HUES6 (cell line): ENCODE data around the gene SDK2.

Source experiments
- H3K27ac ChIP-seq: 2 replicates; pipeline ENCODE4 v1.7.0; 2013; ENCODE audit warnings: low read depth, mild to moderate bottlenecking, low read length, inconsistent platforms
- H3K27me3 ChIP-seq: 2 replicates; pipeline ENCODE4 v1.6.1; 2013; ENCODE audit warnings: low read length; ENCODE audit not compliant: control insufficient read depth, insufficient read depth
- H3K36me3 ChIP-seq: 2 replicates; pipeline ENCODE4 v1.6.1; 2013; ENCODE audit warnings: low read length; ENCODE audit not compliant: control insufficient read depth, insufficient read depth
- H3K4me1 ChIP-seq: 2 replicates; pipeline ENCODE4 v1.6.1; 2013; ENCODE audit warnings: low read length; ENCODE audit not compliant: control insufficient read depth, insufficient read depth
- H3K4me3 ChIP-seq: 2 replicates; pipeline ENCODE4 v1.5.1; 2013; ENCODE audit warnings: low read depth, low read length
- H3K9ac ChIP-seq: one replicate; pipeline ENCODE4 v1.6.1; 2013; ENCODE audit warnings: mild to moderate bottlenecking, low read length
- H3K9me3 ChIP-seq: 2 replicates; pipeline ENCODE4 v1.6.1; 2013; ENCODE audit warnings: low read depth, low read length; ENCODE audit not compliant: control insufficient read depth, insufficient read depth

The SDK2 gene

GRCh38 chr17:73516431-73516830, 127.8 kb downstream of the SDK2 start:
- Histone ChIP-seq H3K27ac (no peak overlapping the region), H3K36me3 (no peaks in the 10 kb centered on the region), H3K9ac (no peak overlapping the region), H3K4me1 (peaks cover 13% of the 10 kb centered on the region; the same call in 1 of the 2 replicates), H3K4me3 (no peak overlapping the region), H3K9me3 (no peaks in the 10 kb centered on the region), H3K27me3 (no peaks in the 10 kb centered on the region)

GRCh38 chr17:73514146-73514863, 129.9 kb downstream of the SDK2 start:
- Histone ChIP-seq H3K27me3 (no peaks in the 10 kb centered on the region), H3K27ac (no peak overlapping the region), H3K36me3 (no peaks in the 10 kb centered on the region), H3K9ac (no peak overlapping the region), H3K4me3 (no peak overlapping the region), H3K9me3 (no peaks in the 10 kb centered on the region), H3K4me1 (peaks cover 13% of the 10 kb centered on the region; the same call in 1 of the 2 replicates)

- H3K36me3 ChIP-seq = no peaks in the 10 kb centered on the region
- H3K4me1 ChIP-seq = peaks cover 13% of the 10 kb centered on the region; the same call in 1 of the 2 replicates
- no peak overlapping the region for H3K27ac ChIP-seq
- no peaks in the 10 kb centered on the region for H3K9me3 ChIP-seq
- H3K27me3 ChIP-seq = no peaks in the 10 kb centered on the region
- no peak overlapping the region for H3K9ac ChIP-seq
- H3K4me3 ChIP-seq = no peak overlapping the region
These were observed 130.8 kb downstream of the SDK2 start for GRCh38 chr17:73513426-73513825.

GRCh38 chr17:73511719-73512115, 132.5 kb downstream of the SDK2 start:
- H3K9ac ChIP-seq = no peak overlapping the region
- H3K4me3 ChIP-seq = no peak overlapping the region
- H3K9me3 ChIP-seq = no peaks in the 10 kb centered on the region
- H3K36me3 ChIP-seq = no peaks in the 10 kb centered on the region
- no peak overlapping the region for H3K27ac ChIP-seq
- H3K27me3 ChIP-seq = no peaks in the 10 kb centered on the region
- peaks cover 15% of the 10 kb centered on the region; the same call in 1 of the 2 replicates for H3K4me1 ChIP-seq

GRCh38 chr17:73510981-73511718, 133.1 kb downstream of the SDK2 start:
- H3K27ac ChIP-seq = no peak overlapping the region
- no peaks in the 10 kb centered on the region for H3K27me3 ChIP-seq

GRCh38 chr17:73508931-73509605, 135.2 kb downstream of the SDK2 start:
- H3K4me1 ChIP-seq = peaks cover 6% of the 10 kb centered on the region; the same call in 1 of the 2 replicates
- no peaks in the 10 kb centered on the region for H3K36me3 ChIP-seq
- no peak overlapping the region for H3K27ac ChIP-seq
- no peaks in the 10 kb centered on the region for H3K27me3 ChIP-seq
- H3K4me3 ChIP-seq = no peak overlapping the region
- H3K9me3 ChIP-seq = no peaks in the 10 kb centered on the region
- H3K9ac ChIP-seq = no peak overlapping the region

More at GRCh38 chr17:73510981-73511718, 133.1 kb downstream of the SDK2 start:
- Histone ChIP-seq H3K4me3 (no peak overlapping the region), H3K9me3 (no peaks in the 10 kb centered on the region), H3K36me3 (no peaks in the 10 kb centered on the region), H3K9ac (no peak overlapping the region), H3K4me1 (peaks cover 19% of the 10 kb centered on the region; the same call in 1 of the 2 replicates)

GRCh38 chr17:73508057-73508930, 136.0 kb downstream of the SDK2 start:
- no peak overlapping the region for H3K9ac ChIP-seq
- peaks cover 4% of the 10 kb centered on the region; the same call in 1 of the 2 replicates for H3K9me3 ChIP-seq
- H3K4me1 ChIP-seq = peaks cover 6% of the 10 kb centered on the region; the same call in 1 of the 2 replicates
- no peak overlapping the region for H3K4me3 ChIP-seq
- H3K36me3 ChIP-seq = no peaks in the 10 kb centered on the region
- H3K27ac ChIP-seq = no peak overlapping the region
- H3K27me3 ChIP-seq = no peaks in the 10 kb centered on the region

GRCh38 chr17:73506470-73507435, 137.5 kb downstream of the SDK2 start:
- no peak overlapping the region for H3K27ac ChIP-seq
- H3K4me1 ChIP-seq = peaks cover 6% of the 10 kb centered on the region; the same call in 1 of the 2 replicates
- no peaks in the 10 kb centered on the region for H3K36me3 ChIP-seq
- H3K27me3 ChIP-seq = no peaks in the 10 kb centered on the region
- peaks cover 4% of the 10 kb centered on the region; the same call in 1 of the 2 replicates for H3K9me3 ChIP-seq
- no peak overlapping the region for H3K9ac ChIP-seq
- H3K4me3 ChIP-seq = no peak overlapping the region

- Histone ChIP-seq H3K36me3 (no peaks in the 10 kb centered on the region), H3K9me3 (peaks cover 4% of the 10 kb centered on the region; the same call in 1 of the 2 replicates), H3K9ac (no peak overlapping the region), H3K27me3 (0 out of 2 replicates have a peak, but pooled peaks cover 3% of the 10 kb centered on the region), H3K27ac (no peak overlapping the region), H3K4me1 (peaks cover 6% of the 10 kb centered on the region; the same call in 1 of the 2 replicates), H3K4me3 (no peak overlapping the region)
These were observed 140.7 kb downstream of the SDK2 start for GRCh38 chr17:73503560-73503959.
